NT2/D1 (cell line): ENCODE measurements around the gene LURAP1L.

Experiments used
- DNase-seq: peaks from one replicate; pipeline ENCODE4 v3.0.0-alpha.2; 2011; ENCODE audit warnings: low read depth, low spot score
- H3K27me3 ChIP-seq: 2 replicates; pipeline ENCODE4 v1.6.0; 2011; ENCODE audit warnings: mild to moderate bottlenecking; ENCODE audit not compliant: insufficient read length, insufficient read depth
- H3K36me3 ChIP-seq: 2 replicates; pipeline ENCODE4 v1.6.1; 2011; ENCODE audit warnings: mild to moderate bottlenecking, low read length, mixed read lengths; ENCODE audit not compliant: insufficient read depth, insufficient read length
- H3K4me1 ChIP-seq: 2 replicates; pipeline ENCODE4 v1.5.1; 2011; ENCODE audit not compliant: insufficient read depth, insufficient read length
- H3K4me3 ChIP-seq: 2 replicates; pipeline ENCODE4 v1.5.1; 2011; ENCODE audit warnings: low read depth; ENCODE audit not compliant: insufficient read length
- H3K9ac ChIP-seq: 2 replicates; pipeline ENCODE4 v1.6.0; 2011; ENCODE audit warnings: low read depth; ENCODE audit not compliant: insufficient read length
- H3K9me3 ChIP-seq: 2 replicates; pipeline ENCODE4 v1.5.1; 2011; ENCODE audit warnings: mild to moderate bottlenecking, low read length; ENCODE audit not compliant: insufficient read depth
- SUZ12 ChIP-seq: IDR thresholded peaks from 2 replicates; pipeline ENCODE4 v1.6.1; 2011; ENCODE audit not compliant: insufficient read length, insufficient read depth; ENCODE audit errors: extremely low read depth
- YY1 ChIP-seq: IDR thresholded peaks from 2 replicates; pipeline ENCODE4 v1.6.1; 2011; ENCODE audit not compliant: insufficient read length, insufficient read depth
- ZNF274 ChIP-seq: IDR thresholded peaks from 2 replicates; pipeline ENCODE4 v1.6.1; 2011; ENCODE audit warnings: mild to moderate bottlenecking, low read depth, low read length

Gene LURAP1L

DNA sequence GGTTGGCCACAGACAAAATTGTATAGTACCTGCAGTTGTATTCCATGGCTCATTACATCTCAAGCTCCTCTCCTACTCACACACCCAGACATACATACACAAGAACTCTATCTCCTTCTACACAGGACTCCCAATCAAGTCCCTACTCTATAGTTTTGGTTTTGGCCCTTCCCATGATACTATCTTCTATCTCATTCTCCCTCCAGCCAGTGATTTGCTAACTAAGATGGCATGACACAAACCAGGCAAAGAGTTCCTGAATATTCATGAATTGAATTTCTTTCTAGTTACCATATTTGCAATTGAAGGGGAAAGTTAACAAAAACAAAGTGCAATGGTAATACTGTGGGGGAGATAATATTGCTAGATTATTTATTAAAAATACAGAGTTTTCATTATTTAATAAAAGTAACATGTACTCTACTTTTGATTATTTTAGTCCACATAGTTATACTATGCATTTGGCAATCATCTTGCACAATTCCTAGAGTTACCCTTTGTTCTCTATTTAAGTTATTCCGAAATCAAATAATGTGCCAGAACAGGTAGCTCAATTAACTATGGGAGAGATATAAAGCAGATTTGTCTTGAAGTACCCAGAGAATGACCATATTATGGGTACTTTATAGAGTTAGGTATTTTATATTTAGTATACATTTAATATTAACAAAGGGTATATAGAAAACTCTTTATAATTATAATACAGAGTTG lies 9.6 kb upstream of the LURAP1L start:
- TF ChIP-seq YY1 (no peak), ZNF274 (no peak), SUZ12 (no peak)

DNA sequence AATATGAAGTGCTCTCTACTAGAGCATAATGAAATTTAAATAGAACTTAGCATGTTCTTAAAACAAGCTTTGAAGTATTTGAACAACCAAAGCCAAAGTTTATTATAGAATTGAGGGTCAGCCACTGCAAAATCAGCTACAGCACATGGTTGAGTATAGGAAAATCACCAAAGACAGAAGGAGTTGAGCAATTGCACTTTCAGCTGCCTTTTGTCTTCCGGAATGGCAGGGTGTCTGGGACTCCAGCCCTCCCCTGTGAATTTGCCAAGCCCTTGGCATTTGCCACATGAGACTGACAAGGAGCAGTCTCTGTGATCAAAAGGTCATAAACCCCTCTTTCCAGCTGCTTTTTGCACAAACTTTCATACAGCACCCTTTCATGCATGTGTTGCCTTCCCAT lies 8.5 kb upstream of the LURAP1L start:
- Histone ChIP-seq H3K4me1 (no peaks in the 10 kb centered on the region), H3K9ac (no peak overlapping the region), H3K27me3 (no peaks in the 10 kb centered on the region), H3K4me3 (no peak overlapping the region), H3K36me3 (no peaks in the 10 kb centered on the region), H3K9me3 (no peaks in the 10 kb centered on the region)
- TF ChIP-seq SUZ12 (no peak), ZNF274 (no peak), YY1 (no peak)
- DNase-seq = no peak

More for the DNA sequence above, 9.6 kb upstream of the LURAP1L start:
- no peak overlapping the region for H3K4me3 ChIP-seq
- no peak overlapping the region for H3K9ac ChIP-seq
- H3K4me1 ChIP-seq = no peaks in the 10 kb centered on the region
- H3K27me3 ChIP-seq = no peaks in the 10 kb centered on the region
- no peak for DNase-seq
- H3K9me3 ChIP-seq = no peaks in the 10 kb centered on the region
- H3K36me3 ChIP-seq = no peaks in the 10 kb centered on the region

DNA sequence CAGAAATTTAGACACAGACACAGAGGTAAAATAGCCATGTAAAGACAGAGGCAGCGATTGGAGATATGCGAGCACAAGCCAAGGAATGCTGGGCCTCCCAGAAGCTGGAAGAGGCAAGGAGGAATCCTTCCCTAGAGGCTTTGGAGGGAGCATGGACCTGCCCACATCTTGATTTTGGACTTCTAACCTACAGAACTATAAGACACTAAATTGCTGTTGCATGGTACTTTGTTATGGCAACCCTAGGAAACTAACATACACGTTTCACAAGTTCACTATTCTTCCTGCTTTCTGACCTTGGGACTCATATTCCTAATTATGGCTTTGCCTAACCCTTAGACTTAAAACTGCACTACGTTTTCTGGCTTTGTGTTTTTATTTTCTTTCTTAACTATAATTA lies 4.6 kb upstream of the LURAP1L start:
- peaks cover 5% of the 10 kb centered on the region for H3K27me3 ChIP-seq
- H3K4me1 ChIP-seq = no peaks in the 10 kb centered on the region
- DNase-seq = no peak
- H3K4me3 ChIP-seq = no peak overlapping the region
- TF ChIP-seq YY1 (no peak), SUZ12 (no peak), ZNF274 (no peak)
- no peak overlapping the region for H3K9ac ChIP-seq
- H3K36me3 ChIP-seq = no peaks in the 10 kb centered on the region
- H3K9me3 ChIP-seq = no peaks in the 10 kb centered on the region

DNA sequence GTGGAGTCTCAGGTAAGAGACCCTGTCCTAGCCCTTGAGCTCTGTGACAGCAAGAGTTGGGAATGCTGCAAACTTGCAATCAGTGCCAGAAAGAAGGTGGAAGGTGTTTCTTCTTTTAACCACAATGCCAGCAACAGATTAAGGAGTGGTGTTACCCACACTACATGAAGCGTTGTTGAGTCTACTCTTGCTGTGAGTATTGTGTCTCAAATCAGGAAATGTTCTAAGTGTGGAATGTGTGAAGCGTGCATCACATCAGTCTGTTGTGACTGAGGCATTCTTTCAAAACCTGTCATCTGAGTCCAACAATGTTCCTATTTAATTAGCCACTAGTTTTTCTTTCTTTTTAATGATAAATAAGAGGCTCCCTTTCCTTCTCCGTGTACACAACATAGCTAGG lies 2.9 kb upstream of the LURAP1L start:
- TF ChIP-seq SUZ12 (no peak), ZNF274 (no peak), YY1 (no peak)
- Histone ChIP-seq H3K9ac (no peak overlapping the region), H3K4me3 (no peak overlapping the region), H3K4me1 (no peaks in the 10 kb centered on the region), H3K36me3 (no peaks in the 10 kb centered on the region), H3K9me3 (no peaks in the 10 kb centered on the region), H3K27me3 (peaks cover 12% of the 10 kb centered on the region)
- no peak for DNase-seq

DNA sequence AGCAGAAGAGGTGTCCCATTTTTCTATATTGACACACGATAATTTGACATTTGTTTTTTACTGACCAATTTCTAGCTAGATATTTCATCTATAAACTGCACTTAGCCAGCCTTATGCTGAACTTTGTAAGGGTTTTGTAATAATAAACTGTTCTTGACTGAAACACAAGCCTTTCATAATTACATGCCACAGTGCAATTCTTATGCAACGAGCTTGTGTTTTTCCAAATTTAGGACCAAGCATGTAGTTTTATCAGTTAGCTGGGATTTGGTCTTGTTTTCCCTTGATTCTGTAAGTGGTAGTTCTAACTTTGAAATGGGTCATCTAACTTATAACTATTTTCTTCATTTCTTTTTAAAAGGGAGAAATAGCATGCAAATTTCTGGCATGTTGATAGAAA lies 1.3 kb upstream of the LURAP1L start:
- H3K9ac ChIP-seq = no peak overlapping the region
- no peaks in the 10 kb centered on the region for H3K36me3 ChIP-seq
- DNase-seq = no peak
- no peaks in the 10 kb centered on the region for H3K9me3 ChIP-seq
- TF ChIP-seq YY1 (no peak), ZNF274 (no peak), SUZ12 (no peak)
- no peak overlapping the region for H3K4me3 ChIP-seq
- no peaks in the 10 kb centered on the region for H3K4me1 ChIP-seq
- peaks cover 12% of the 10 kb centered on the region for H3K27me3 ChIP-seq

DNA sequence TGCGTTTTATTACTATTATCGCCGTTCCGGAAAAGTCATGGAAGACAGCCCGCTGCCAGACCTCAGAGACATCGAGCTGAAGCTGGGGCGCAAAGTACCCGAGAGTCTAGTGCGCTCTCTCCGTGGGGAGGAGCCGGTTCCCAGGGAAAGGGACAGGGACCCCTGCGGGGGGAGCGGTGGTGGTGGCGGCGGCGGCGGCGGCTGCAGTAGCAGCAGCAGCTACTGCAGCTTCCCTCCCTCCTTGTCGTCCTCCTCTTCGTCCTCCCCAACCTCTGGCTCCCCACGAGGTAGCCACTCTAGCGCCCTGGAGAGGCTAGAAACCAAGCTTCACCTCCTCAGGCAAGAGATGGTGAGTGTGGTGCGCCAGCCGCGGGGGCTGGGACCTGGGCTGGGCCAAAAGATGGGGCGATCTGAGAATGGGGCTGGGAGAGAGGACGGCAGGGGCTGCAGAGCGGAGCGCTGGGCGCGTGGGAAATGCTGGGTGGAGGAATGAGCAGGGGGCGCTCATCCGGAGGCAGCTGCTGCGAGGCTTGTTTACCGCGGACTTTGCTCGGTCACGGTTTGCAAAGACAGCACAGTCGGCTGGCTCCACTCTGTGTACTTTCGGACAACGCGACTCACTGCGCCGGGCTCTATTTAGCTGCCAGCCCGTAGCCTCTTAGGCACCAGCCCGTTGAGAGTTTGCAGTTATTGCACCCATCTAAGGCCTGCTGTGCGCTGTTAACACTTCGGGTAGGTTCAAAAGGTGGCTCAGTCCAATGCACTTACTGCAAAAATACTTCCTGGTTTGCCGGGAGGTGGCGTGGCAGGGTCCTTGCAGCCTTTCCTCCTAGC lies 1.1 kb downstream of the LURAP1L start:
- no peak for TF ChIP-seq ZNF274
- no peak for TF ChIP-seq YY1
- TF ChIP-seq SUZ12 = no peak
- peak overlapping the region; percentile 75 for H3K4me3 ChIP-seq
- no peaks in the 10 kb centered on the region for H3K36me3 ChIP-seq
- peak overlapping the region; percentile 66 for H3K9ac ChIP-seq
- H3K27me3 ChIP-seq = peaks cover 12% of the 10 kb centered on the region
- DNase-seq = peak; percentile 52
- no peaks in the 10 kb centered on the region for H3K4me1 ChIP-seq
- H3K9me3 ChIP-seq = no peaks in the 10 kb centered on the region

DNA sequence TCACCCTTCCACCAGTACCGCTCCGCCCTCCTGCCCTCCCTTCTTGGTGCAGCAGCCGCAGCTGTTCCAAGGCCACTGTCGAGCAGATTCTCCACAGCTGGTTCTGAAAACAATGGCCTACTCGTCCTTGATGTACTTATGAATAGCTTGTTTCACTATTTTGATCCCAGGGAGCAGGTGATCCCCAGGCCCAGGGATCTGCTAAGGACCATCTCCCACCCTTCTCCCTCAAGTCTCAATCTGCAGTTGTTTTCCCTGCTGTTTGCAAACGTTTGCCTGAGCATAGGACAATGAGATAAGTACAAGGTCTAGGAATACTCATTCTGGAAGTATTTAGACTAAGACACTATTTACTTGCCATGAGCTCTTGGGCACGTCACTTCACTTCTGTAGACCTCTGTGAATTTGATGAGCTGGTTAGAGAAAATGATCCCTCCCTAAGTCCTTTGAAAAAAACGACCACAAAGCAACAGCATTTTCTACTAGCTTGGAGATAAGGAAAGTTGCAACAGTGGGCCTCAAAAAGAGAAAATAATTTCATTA lies 1.8 kb downstream of the LURAP1L start:
- no peak for TF ChIP-seq ZNF274
- no peak for TF ChIP-seq YY1
- no peak for TF ChIP-seq SUZ12

More for the DNA sequence above, 1.8 kb downstream of the LURAP1L start:
- Histone ChIP-seq H3K4me3 (peak overlapping the region; percentile 75), H3K9me3 (no peaks in the 10 kb centered on the region), H3K27me3 (peaks cover 12% of the 10 kb centered on the region), H3K4me1 (no peaks in the 10 kb centered on the region), H3K36me3 (no peaks in the 10 kb centered on the region), H3K9ac (peak overlapping the region; percentile 66)
- no peak for DNase-seq
